ENCODE data around the gene ISG20. TPM values are rescaled to one million over a fixed set of nuclear protein-coding genes. Genes with fewer than 3 reads are reported as not detected.

Gene ISG20
- total and polyA plus RNA-seq, 4 donors, result 6.8 to 36.5 (median 14.3) TPM

DNA sequence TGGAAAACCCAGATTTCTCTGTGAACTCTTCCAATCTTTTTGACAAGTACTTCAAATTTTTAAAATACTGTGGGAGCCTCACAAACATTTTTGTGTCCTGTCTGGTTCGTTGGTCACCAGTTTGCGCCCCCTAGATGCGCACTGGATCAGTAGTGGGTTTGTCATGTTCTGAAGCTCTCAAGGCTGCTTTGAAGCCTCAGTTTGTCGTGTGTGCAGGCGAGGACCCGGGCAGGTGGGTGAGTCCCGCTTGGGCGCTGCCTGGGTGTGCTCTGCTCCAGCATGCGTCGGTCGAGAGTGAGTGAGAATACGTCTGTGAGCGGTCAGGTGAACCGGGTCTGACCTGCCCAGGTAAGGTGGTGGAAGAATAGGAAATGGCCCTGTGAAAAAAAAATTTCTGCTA, 34.9 kb upstream of the ISG20 start:
- peaks cover 3 to 15% (median 14%) of the 10 kb centered on the region in 4 donors for H3K27me3 ChIP-seq (ENCODE audit: control insufficient read depth in 4 of 4, insufficient read depth in 4 of 4, low read length in 3 of 4)
- DNase-seq (ENCODE audit: low spot score), result no peak

More for the DNA sequence above, 34.9 kb upstream of the ISG20 start:
- Histone ChIP-seq H3K9me3 (ENCODE audit: control insufficient read depth in 4 of 4, low read length in 3 of 4) (no peaks in the 10 kb centered on the region), H3K36me3 (ENCODE audit: control insufficient read depth in 4 of 4, insufficient read depth in 3 of 4, low read depth in 1 of 4, low read length in 3 of 4) (no peaks in the 10 kb centered on the region), H3K4me1 (ENCODE audit: control insufficient read depth in 4 of 4, insufficient read depth in 4 of 4, low read length in 3 of 4) (peaks cover 0 to 14% (median 7%) of the 10 kb centered on the region in 4 donors), H3K27ac (ENCODE audit: low read depth in 1 of 2, low read length in 2 of 2) (no peak overlapping the region), H3K4me3 (ENCODE audit: low read depth in 1 of 3, low read length in 3 of 3) (no peak overlapping the region), H3K9ac (ENCODE audit: low read depth in 1 of 2, low read length in 2 of 2) (no peak overlapping the region)
- TF ChIP-seq TAF1 (conservative IDR thresholded peaks at IDR 0.05) (no peak), EGR1 (IDR thresholded peaks at IDR 0.05; ENCODE audit: low read depth in 2 of 2) (no peak), YY1 (IDR thresholded peaks at IDR 0.05) (no peak), HNF4A (conservative IDR thresholded peaks at IDR 0.05) (no peak), ATF3 (IDR thresholded peaks at IDR 0.05) (no peak), RAD21 (IDR thresholded peaks at IDR 0.05) (no peak), SP1 (IDR thresholded peaks at IDR 0.05) (no peak), RXRA (IDR thresholded peaks at IDR 0.05) (no peak), JUND (IDR thresholded peaks at IDR 0.05) (no peak), HNF4G (IDR thresholded peaks at IDR 0.05) (no peak), CTCF (IDR thresholded peaks at IDR 0.05; ENCODE audit: low read depth, low read length, missing input control) (no peak), FOXA2 (IDR thresholded peaks at IDR 0.05) (no peak), ZBTB33 (IDR thresholded peaks at IDR 0.05) (no peak)
- TF ChIP-seq, protein P1, sequence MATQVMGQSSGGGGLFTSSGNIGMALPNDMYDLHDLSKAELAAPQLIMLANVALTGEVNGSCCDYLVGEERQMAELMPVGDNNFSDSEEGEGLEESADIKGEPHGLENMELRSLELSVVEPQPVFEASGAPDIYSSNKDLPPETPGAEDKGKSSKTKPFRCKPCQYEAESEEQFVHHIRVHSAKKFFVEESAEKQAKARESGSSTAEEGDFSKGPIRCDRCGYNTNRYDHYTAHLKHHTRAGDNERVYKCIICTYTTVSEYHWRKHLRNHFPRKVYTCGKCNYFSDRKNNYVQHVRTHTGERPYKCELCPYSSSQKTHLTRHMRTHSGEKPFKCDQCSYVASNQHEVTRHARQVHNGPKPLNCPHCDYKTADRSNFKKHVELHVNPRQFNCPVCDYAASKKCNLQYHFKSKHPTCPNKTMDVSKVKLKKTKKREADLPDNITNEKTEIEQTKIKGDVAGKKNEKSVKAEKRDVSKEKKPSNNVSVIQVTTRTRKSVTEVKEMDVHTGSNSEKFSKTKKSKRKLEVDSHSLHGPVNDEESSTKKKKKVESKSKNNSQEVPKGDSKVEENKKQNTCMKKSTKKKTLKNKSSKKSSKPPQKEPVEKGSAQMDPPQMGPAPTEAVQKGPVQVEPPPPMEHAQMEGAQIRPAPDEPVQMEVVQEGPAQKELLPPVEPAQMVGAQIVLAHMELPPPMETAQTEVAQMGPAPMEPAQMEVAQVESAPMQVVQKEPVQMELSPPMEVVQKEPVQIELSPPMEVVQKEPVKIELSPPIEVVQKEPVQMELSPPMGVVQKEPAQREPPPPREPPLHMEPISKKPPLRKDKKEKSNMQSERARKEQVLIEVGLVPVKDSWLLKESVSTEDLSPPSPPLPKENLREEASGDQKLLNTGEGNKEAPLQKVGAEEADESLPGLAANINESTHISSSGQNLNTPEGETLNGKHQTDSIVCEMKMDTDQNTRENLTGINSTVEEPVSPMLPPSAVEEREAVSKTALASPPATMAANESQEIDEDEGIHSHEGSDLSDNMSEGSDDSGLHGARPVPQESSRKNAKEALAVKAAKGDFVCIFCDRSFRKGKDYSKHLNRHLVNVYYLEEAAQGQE (IDR thresholded peaks at IDR 0.05), result no peak
- 15% methylated on average over 14 of the region's 14 CpGs for WGBS
